WTC11 (cell line): ENCODE data around the gene METTL5. TPM values are rescaled to one million over a fixed set of nuclear protein-coding genes. Genes with fewer than 3 reads are reported as not detected.

Experiments used
- ATAC-seq: fragments of 200-7000 bp; cut with Tn5 transposase; 2 replicates; pipeline ENCODE4 v1.10.0; 2021; ENCODE audit warnings: mild to moderate bottlenecking, moderate library complexity
- CTCF ChIA-PET: fragments of 300-600 bp; sonication (Branson Sonifier 250); formaldehyde crosslinking; loops from one replicate; lab custom pipeline; 2021; ENCODE audit warnings: antibody characterized with exemption; lab: Charles Lee
- POLR2A ChIA-PET: fragments of 350-600 bp; sonication (Branson Sonifier 250); formaldehyde crosslinking; loops from one replicate; lab custom pipeline; 2021; ENCODE audit warnings: antibody characterized with exemption; lab: Charles Lee
- DNase-seq: peaks from one replicate; pipeline ENCODE4 v3.0.0; 2021; ENCODE audit warnings: low spot score
- H3K27ac Mint-ChIP-seq: 2 replicates; pipeline ENCODE4 v1.8.0; 2021; ENCODE audit warnings: mixed read lengths
- H3K27me3 Mint-ChIP-seq: 2 replicates; pipeline ENCODE4 v1.8.0; 2021; ENCODE audit warnings: low read depth, mild to moderate bottlenecking, moderate library complexity, mixed read lengths
- H3K36me3 Mint-ChIP-seq: 2 replicates; pipeline ENCODE4 v1.8.0; 2021; ENCODE audit warnings: mixed read lengths
- H3K4me1 Mint-ChIP-seq: 2 replicates; pipeline ENCODE4 v1.8.0; 2022; ENCODE audit warnings: mixed read lengths
- H3K4me3 Mint-ChIP-seq: 2 replicates; pipeline ENCODE4 v1.8.0; 2021; ENCODE audit warnings: mild to moderate bottlenecking, moderate library complexity, mixed read lengths
- H3K9me3 Mint-ChIP-seq: 2 replicates; pipeline ENCODE4 v1.8.0; 2021; ENCODE audit warnings: mixed read lengths
- E2F4 ChIP-seq: sonication (generic); formaldehyde crosslinking; IDR thresholded peaks from 2 replicates; pipeline ENCODE4 v1.8.1; 2022; ENCODE audit warnings: low read depth, mild to moderate bottlenecking, moderate library complexity, missing genetic modification reagents, borderline replicate concordance
- FOXK1 ChIP-seq: sonication (generic); formaldehyde crosslinking; IDR thresholded peaks from 2 replicates; pipeline ENCODE4 v1.8.0; 2022; ENCODE audit warnings: mild to moderate bottlenecking, moderate library complexity, missing genetic modification reagents
- FOXP1 ChIP-seq: sonication (generic); formaldehyde crosslinking; IDR thresholded peaks from 2 replicates; pipeline ENCODE4 v1.8.0; 2022; ENCODE audit warnings: missing genetic modification reagents, mild to moderate bottlenecking, moderate library complexity, borderline replicate concordance
- FOXP4 ChIP-seq: sonication (generic); formaldehyde crosslinking; IDR thresholded peaks from 2 replicates; pipeline ENCODE4 v1.8.0; 2022; ENCODE audit warnings: mild to moderate bottlenecking, missing genetic modification reagents
- GTF2I ChIP-seq: fragments of 250-450 bp; sonication (Bioruptor Pico); conservative IDR thresholded peaks from 2 replicates; pipeline ENCODE4 v1.4.0; 2021; ENCODE audit warnings: mild to moderate bottlenecking
- HMGXB4 ChIP-seq: sonication (generic); formaldehyde crosslinking; IDR thresholded peaks from 2 replicates; pipeline ENCODE4 v1.8.1; 2023; ENCODE audit warnings: mild to moderate bottlenecking, moderate library complexity, missing genetic modification reagents
- MYBL2 ChIP-seq: sonication (generic); formaldehyde crosslinking; IDR thresholded peaks from 2 replicates; pipeline ENCODE4 v1.8.1; 2023; ENCODE audit warnings: mild to moderate bottlenecking, moderate library complexity, missing genetic modification reagents
- NFYB ChIP-seq: sonication (generic); formaldehyde crosslinking; conservative IDR thresholded peaks from 2 replicates; pipeline ENCODE4 v1.8.0; 2022; ENCODE audit warnings: low read depth, missing genetic modification reagents
- PREB ChIP-seq: sonication (generic); formaldehyde crosslinking; IDR thresholded peaks from 2 replicates; pipeline ENCODE4 v1.8.1; 2022; ENCODE audit warnings: mild to moderate bottlenecking, missing genetic modification reagents, moderate library complexity, borderline replicate concordance
- TCF7 ChIP-seq: sonication (generic); formaldehyde crosslinking; IDR thresholded peaks from 2 replicates; pipeline ENCODE4 v1.8.0; 2022; ENCODE audit warnings: mild to moderate bottlenecking, low read depth, missing genetic modification reagents, moderate library complexity
- ZBTB43 ChIP-seq: sonication (generic); formaldehyde crosslinking; IDR thresholded peaks from 2 replicates; pipeline ENCODE4 v1.8.1; 2023; ENCODE audit warnings: mild to moderate bottlenecking, missing genetic modification reagents
- total RNA-seq: library from RNA; stranded (reverse); gene quantifications from 3 replicates; pipeline ENCODE4 v1.2.3, GENCODE V29; 2021
- TF ChIP-seq, protein P1 (sequence below): fragments of 250-450 bp; sonication (Bioruptor Pico); IDR thresholded peaks from 2 replicates; pipeline ENCODE4 v1.9.0; 2021; ENCODE audit warnings: mild to moderate bottlenecking, borderline replicate concordance

METTL5 gene
- total RNA-seq, 1 experiment from 2014 or later = 90.9 TPM

- ATAC-seq = peak; percentile 89
- Mint-ChIP-seq H3K9me3 (0 out of 2 replicates have a peak, but pooled peaks cover 6% of the 10 kb centered on the region), H3K27ac (peak within 1 kb of the TSS; percentile 51), H3K4me1 (peaks cover 31% of the 10 kb centered on the region), H3K27me3 (peaks cover 9% of the 10 kb centered on the region), H3K36me3 (peaks cover 8% of the 10 kb centered on the region), H3K4me3 (peak within 1 kb of the TSS; percentile 93)
- peak; percentile 94 for DNase-seq
- CTCF ChIA-PET = interaction anchor here (0.7 to 1.3 kb wide), 9 partner anchors 13 to 397 kb away, joined by 3 to 11 read pairs (median 3); partner anchors contain the start of gene SSB
- POLR2A ChIA-PET = interaction anchor here (0.6 to 1.2 kb wide), 3 partner anchors 15 to 1047 kb away, joined by 3 to 4 read pairs (median 3); no protein-coding TSS in a partner anchor
- TF ChIP-seq, protein P1, sequence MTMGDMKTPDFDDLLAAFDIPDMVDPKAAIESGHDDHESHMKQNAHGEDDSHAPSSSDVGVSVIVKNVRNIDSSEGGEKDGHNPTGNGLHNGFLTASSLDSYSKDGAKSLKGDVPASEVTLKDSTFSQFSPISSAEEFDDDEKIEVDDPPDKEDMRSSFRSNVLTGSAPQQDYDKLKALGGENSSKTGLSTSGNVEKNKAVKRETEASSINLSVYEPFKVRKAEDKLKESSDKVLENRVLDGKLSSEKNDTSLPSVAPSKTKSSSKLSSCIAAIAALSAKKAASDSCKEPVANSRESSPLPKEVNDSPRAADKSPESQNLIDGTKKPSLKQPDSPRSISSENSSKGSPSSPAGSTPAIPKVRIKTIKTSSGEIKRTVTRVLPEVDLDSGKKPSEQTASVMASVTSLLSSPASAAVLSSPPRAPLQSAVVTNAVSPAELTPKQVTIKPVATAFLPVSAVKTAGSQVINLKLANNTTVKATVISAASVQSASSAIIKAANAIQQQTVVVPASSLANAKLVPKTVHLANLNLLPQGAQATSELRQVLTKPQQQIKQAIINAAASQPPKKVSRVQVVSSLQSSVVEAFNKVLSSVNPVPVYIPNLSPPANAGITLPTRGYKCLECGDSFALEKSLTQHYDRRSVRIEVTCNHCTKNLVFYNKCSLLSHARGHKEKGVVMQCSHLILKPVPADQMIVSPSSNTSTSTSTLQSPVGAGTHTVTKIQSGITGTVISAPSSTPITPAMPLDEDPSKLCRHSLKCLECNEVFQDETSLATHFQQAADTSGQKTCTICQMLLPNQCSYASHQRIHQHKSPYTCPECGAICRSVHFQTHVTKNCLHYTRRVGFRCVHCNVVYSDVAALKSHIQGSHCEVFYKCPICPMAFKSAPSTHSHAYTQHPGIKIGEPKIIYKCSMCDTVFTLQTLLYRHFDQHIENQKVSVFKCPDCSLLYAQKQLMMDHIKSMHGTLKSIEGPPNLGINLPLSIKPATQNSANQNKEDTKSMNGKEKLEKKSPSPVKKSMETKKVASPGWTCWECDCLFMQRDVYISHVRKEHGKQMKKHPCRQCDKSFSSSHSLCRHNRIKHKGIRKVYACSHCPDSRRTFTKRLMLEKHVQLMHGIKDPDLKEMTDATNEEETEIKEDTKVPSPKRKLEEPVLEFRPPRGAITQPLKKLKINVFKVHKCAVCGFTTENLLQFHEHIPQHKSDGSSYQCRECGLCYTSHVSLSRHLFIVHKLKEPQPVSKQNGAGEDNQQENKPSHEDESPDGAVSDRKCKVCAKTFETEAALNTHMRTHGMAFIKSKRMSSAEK (CRISPR knock-in tag) = no peak
- TF ChIP-seq E2F4 (CRISPR knock-in tag) (0 out of 2 replicates have a peak, but pooled peaks have one; percentile 68), HMGXB4 (CRISPR knock-in tag) (0 out of 2 replicates have a peak, but pooled peaks have one; percentile 74), PREB (CRISPR knock-in tag) (no peak), FOXP1 (CRISPR knock-in tag) (peak; percentile 93; the same call in 1 of the 2 replicates), FOXP4 (peak; percentile 7; the same call in 1 of the 2 replicates), GTF2I (CRISPR knock-in tag) (no peak), NFYB (0 out of 2 replicates have a peak, but pooled peaks have one; percentile 20), MYBL2 (CRISPR knock-in tag) (0 out of 2 replicates have a peak, but pooled peaks have one; percentile 41), FOXK1 (CRISPR knock-in tag) (0 out of 2 replicates have a peak, but pooled peaks have one; percentile 22), TCF7 (CRISPR knock-in tag) (peak; percentile 63; the same call in 1 of the 2 replicates), ZBTB43 (0 out of 2 replicates have a peak, but pooled peaks have one; percentile 37)
These were observed 2.8 kb upstream of the METTL5 start, which contains the start of gene UBR3 for GRCh38 chr2:169827272-169828140. Gene UBR3 (plus strand): TSS chr2:169827454. CDS start chr2:169827508, 54 bp downstream.
